Stimulated activated CD8-positive, alpha-beta memory T cell treated with anti-CD3 and anti-CD28 coated beads, Interleukin-4, amount 100 ng/mL, for 4 hours (primary cell): ENCODE data around the gene ELOA.

Source experiments
- DNase-seq, 2 donors: peaks; one replicate each; pipeline ENCODE4 v3.0.0-alpha.2; 2020; ENCODE audit warnings: low read depth in 2 of 2, low spot score in 1 of 2

The ELOA gene

DNA sequence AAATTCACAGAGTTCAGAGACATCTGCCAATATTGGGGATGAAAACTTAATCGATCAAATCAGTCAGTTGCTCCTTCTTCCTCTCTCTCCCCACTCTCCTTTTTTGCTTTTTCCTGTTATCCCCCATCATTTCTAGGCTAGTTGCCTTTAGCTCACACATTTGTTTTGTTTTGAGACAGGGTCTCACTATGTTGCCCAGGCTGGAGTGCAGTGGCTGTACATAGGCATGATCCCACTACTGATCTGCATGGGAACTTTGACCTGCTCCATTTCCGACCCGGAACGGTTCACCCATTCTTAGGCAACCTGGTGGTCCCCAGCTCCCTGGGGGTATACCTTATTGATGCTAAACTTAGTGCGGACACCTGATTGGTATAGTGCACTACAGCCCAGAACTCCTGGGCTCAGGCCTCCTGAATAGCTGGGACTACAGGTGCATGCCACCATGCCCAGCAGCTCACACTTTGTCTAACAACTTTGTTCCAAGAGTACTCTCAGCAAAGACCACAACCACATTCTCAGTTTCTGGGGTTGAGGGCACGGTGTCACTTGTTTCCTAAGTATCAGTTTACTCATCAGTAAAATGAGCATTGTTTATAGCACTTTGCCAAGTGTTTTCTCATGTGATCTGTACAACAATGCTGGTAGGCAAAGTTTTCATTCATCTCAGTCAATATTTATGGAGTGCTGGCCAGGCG lies 6.7 kb upstream of the ELOA start:
- DNase-seq: no peak

DNA sequence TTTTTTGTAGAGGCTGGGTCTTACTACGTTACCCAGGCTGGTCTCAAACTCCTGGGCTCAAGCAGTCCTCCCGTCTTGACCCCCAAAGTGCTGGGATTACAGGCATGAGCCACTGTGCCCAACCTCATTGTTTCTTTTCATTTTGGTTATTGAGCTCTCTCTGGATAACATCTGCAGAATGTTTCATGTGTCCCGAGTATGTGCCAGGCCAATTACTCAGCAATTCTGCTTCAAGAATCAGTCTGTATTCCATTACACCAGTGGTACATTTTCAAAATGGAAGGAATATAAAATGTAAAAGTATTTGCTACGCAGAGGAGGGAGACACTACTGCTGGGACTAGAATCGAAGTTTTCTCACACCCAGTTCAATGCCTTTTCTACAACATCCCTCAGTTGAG lies 1.7 kb upstream of the ELOA start:
- DNase-seq: no peak

DNA sequence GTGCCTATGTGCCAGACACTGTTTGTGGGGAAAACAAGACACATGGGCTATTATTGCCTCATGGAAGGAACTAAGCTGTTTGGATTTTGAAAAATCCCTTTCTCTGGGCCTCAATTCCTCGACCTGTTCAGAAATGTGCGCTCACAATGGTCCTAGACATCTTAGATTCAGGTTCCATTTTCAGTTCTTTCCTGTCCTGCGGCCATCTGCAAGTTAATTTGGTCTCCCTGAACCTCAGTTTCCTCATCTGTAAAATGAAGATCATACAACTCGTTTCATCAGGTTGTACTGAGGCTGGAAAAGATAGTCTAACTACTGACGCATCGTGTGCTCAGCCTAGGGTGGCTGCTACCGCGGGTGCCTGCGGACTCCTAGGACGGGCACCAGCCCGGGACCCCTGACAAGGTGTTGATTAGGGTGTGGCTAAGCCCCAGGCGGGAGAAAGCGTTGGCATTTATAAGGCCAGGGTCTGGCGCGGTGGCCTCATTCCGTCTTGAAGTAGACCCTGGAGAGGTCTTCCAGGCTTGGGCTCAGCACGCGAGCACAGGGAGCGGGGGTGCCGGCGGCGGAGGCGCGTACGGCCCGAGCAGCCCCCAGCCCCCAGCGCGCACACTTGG lies 493 bp upstream of the ELOA start:
- DNase-seq: no peak

DNA sequence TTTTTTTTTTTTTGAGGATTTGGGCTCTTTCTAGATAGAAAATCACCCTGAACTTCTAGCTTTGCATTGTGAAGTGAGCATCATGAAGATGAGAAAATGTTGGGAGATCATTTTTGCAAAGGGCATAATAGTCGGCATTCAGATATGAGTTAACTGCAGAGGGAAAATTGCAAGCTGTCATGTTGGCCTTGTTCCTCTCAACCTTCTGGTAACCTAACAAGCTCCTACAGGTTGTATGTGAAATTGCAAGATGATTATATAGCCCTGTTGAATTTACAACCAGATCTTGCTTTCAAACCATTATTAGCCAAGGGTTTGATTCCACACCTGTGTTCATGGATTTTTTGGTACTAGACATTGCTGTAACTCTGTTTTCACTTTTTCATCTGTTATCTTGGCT lies 2.2 kb downstream of the ELOA start:
- no peak for DNase-seq

DNA sequence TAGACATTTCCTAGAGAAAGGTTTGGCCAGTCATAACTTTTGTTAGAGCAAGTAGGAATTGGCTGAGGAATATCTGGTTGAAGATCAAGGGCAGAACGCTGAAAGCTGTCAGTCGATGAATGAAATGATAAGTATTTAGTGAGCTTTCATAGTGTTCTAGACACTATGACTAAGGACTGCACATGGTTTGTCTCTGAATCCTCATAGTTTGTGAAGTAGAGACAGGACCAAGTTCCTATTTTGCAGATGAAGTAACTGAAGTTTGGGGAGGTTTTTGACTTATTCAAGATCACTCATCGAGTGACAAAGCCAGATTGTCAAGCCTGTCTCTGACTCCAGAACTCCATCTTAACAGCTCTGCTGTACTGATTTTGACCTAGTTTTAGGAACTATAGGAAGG lies 4.7 kb downstream of the ELOA start:
- no peak for DNase-seq

DNA sequence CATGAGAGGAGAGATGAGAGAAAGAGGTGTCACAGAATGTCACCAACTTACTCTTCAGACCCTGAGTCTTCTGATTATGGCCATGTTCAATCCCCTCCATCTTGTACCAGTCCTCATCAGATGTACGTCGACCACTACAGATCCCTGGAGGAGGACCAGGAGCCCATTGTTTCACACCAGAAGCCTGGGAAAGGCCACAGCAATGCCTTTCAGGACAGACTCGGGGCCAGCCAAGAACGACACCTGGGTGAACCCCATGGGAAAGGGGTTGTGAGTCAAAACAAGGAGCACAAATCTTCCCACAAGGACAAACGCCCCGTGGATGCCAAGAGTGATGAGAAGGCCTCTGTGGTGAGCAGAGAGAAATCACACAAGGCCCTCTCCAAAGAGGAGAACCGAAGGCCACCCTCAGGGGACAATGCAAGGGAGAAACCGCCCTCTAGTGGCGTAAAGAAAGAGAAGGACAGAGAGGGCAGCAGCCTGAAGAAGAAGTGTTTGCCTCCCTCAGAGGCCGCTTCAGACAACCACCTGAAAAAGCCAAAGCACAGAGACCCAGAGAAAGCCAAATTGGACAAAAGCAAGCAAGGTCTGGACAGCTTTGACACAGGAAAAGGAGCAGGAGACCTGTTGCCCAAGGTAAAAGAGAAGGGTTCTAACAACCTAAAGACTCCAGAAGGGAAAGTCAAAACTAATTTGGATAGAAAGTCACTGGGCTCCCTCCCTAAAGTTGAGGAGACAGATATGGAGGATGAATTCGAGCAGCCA lies 8.0 kb downstream of the ELOA start:
- no peak for DNase-seq

DNA sequence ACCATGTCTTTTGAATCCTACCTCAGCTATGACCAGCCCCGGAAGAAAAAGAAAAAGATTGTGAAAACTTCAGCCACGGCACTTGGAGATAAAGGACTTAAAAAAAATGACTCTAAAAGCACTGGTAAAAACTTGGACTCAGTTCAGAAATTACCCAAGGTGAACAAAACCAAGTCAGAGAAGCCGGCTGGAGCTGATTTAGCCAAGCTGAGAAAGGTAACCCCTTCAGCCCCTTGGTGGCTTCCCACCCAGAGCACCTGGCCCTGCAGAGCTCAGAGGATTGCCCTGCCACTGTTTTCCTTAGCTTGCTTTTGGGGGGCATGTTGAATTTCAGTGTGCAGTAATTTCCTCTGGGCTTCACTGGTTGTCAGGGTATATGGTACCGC lies 8.5 kb downstream of the ELOA start:
- DNase-seq: no peak

DNA sequence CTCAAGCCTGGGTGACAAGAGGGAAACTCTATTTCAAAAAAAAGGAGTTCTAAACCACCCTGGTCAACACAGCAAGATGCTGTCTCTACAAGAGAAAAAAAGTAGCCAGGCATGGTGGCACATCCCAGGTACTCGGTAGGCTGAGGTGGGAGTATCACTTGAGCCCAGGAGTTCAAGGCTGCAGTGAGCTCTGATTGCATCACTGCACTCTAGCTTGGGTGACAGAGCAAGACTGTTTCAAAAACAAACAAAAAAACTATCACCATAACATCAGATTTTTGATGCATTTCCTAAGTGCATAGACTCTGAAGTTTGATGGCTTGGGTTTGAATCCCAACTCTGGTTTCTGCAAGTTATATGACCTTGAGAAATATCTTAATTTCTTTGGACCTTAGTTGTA lies 9.6 kb downstream of the ELOA start:
- DNase-seq: no peak

DNA sequence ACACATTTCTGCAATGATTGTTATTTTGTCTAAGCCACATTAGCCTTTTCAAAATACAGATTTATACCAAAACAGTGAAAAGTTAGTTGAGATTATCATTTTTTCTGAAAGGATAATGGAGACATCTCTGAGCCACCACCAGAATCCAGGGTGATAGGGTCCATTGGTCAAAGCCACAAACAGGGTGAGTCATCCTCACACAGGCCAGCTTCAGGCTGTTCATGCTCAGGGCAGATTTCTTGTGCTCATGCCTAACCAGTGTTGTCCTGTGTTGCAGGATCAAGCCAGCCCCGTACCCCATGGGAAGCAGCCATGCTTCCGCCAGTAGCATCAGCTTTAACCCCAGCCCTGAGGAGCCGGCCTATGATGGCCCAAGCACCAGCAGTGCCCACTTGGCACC lies 13.4 kb downstream of the ELOA start:
- DNase-seq: no peak

DNA sequence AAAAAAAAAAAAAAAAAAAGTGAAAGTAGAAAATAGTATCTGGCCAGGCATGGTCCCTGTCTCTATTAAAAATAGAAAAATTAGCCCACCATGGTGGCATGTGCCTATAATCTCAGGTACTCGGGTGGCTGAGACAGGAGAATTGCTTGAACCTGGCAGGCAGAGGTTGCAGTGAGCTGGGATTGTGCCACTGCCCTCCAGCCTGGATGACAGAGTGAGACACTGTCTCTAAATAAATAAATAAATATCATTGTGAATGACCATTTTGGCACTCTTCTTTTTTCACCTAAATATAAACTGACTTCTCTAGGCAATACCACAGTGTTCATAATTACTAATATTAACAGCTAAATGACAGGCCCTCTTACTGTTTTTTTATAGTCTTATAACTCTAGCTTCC lies 14.5 kb downstream of the ELOA start:
- no peak for DNase-seq

DNA sequence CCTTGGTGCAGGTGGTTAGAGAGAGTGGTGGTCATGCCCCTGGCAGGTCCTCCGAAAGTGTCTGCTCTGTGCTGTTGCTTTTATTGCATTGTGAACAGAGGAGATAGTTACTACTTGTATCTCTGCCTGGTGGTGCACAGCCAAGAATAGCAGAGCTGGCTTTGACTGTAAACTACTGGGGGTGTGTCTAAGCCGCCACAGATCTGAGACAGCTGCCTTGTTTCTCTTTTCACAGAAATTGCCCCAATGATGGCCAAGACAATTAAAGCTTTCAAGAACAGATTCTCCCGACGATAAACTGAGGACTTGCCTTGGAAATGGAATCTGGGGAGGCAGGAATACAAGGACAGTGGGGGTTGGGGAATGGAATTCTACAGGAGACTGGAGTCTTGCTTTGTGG lies 16.0 kb downstream of the ELOA start:
- DNase-seq: no peak

DNA sequence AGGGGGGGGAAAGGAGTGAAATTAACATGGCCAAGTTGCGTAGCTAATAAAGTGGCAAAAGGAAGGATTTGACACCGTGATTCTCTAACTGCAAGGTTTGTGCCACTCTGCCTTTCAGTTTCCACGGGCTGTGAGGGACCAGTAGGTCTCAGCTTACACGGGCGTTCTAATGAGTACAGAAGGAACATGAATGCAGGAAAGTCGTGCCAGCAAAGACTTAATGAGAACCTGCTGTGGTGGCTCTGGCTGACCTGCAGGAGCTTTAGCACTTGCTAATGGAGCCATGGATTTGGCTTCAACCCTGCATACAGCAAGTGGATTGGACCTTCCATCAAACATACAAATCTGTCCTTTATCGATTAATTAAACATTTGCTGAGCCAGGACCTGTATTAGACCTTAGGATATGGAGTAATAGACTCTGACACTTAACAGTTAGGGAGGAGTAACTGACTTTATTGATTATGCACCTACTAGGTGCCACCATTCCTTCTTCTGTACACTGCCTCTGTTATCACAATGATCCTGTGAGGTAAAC lies 19.8 kb downstream of the ELOA start:
- no peak for DNase-seq

DNA sequence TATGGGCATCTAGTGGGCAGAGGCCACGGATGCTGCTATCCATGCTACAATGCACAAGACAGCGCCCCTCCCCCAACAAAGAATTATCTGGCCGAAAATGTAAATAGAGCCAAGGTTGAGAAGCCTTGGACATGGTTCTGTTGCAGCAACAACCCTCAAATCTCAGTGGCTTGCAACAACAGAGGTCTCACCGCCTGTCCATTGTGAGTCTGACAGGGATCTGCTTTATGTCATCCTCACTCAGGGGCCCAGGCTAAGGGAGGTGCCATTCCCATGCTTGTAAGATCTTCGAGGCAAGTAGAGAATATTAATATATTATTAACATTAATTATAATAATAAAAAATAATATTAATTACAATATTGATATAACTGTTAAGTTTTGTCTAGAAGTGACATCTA lies 25.5 kb downstream of the ELOA start:
- DNase-seq: no peak

DNA sequence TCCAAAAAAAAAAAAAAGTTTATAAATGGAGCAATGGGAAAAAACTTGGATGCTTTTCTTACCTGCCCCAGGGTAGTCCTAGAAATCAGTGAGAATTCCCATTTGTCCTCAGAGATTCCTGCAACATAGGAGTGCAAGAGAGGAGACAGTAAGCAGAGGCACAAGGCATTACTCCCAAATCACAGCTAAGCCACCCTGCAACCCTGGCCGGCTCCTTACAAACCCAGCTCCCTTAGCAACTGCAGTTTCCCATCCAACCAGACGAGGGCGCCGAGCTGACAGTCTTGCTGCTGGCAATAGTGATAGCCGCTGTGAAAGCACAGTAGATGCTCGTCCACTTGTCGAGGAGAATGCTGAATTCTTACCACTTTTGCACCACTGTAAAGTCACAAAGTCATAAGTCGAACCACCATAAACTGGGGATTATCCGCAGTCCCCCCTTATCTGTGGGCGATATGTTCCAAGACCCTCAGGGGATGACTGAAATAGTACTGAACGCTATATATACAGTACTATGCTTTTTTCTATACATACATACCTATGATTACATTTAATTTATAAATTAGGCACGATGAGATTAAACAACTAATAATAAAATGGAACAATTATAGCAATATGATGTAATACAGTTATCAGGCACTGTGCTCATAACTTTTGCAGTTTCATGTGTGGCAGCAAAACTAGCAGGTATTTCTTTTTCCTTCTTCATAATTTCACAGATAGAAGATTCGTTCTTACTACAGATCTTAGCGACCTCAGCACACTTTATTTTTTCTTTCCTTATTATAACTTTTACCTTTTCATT lies 29.0 kb downstream of the ELOA start:
- DNase-seq: peak; percentile 66 to 80

DNA sequence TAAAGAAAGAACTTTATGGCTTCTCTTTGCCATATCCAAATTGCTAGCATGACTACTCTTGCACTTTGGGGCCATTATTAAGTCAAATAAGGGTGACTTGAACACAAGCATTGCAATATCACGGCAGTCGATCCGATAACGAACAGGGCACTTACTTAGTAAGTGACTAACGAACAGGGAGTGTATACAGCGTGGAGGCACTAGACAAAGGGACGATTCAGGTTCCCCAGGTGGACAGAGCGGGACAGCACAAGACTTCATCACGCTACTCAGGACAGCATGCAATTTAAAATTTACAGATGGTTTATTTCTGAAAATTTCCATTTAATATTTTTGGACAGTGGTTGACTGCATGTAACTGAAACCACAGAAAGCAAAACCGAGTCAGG lies 29.6 kb downstream of the ELOA start:
- DNase-seq: no peak

DNA sequence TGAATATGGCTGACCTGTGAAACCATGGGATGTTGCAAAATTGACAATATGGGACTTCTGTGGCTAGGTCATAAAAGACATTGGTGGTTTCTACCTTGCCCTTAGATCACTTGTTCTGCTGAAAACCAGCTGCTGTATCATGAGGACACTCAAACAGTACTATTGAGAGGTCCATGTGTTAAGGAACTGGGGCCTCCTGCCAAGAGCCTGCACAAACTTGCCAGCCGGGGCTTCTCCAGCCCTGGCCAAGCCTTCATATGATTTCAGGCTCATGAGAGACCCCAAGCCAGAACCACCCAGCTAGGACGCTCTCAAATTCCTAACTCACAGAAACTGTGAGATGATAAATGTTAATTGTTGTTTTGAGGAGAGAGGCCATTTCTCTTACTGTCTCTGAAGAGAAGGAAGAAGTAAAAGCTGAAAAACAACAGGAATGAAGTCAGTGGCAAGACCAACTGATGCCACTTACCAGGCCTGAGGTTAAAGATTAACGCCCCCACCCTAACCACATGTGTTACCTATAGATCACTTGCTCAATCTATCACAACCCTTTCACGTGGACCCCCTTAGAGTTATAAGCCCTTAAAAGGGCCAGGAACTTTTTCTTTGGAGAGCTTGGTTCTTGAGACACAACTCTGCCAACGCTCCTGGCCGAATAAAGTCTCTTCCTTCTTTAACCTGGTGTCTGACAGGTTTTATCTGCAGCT lies 31.1 kb downstream of the ELOA start:
- DNase-seq: no peak

DNA sequence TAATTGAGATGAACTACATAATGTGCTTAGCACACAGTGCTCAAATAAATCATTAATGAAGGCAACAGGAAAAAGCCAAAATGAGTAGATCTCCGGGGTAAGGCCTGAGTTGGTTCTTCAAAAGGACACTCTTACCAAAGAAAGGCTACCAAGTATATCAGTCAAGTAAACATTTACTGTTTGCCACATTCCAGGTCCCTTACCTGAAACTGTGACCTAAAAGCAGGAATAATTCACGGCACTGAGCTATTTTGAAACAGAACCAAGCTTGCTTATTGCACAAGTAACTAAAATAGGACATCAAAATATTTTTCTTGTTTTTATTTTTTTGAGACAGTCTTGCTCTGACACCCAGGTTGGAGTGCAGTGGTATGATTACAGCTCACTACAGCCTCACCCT lies 32.9 kb downstream of the ELOA start:
- DNase-seq: no peak

DNA sequence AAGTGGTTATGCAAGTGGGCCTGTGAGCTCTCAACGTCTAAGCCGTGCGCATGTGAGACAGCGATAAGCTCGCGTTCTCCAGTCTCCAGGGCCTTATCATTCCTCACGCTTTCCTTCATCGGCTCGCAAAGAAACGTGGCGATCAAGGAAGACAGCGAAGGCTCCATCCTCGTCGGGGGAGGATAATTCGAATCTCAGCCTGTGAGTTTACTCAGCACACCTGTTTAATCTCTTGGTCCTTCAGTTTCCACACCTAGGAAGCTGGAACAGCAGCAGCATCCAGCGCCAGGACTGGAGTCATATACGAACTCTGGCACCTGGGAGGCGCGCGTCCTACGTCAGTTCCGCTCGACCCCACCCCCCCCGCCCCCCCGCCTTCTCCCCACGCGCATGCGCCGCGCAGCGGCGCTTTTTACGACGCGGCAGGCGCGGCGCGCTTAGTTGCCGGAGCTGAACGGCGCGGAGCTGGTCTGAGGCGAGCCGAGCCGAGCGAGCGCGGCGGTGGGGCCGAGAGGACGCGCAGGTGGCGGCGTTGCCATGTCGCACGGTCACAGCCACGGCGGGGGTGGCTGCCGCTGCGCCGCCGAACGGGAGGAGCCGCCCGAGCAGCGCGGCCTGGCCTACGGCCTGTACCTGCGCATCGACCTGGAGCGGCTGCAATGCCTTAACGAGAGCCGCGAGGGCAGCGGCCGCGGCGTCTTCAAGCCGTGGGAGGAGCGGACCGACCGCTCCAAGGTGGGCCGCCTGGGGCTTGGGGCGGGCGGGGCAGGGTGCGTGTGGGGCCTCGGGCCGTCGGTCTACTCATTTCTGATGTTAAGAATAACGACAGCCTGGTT lies 34.9 kb downstream of the ELOA start, which contains the start of gene PITHD1:
Gene PITHD1, plus strand, starts transcription at position 440 of the 836 bp plus-strand sequence. Its CDS starts 98 bp downstream, at position 538.
- DNase-seq: peak; percentile 44 to 50

DNA sequence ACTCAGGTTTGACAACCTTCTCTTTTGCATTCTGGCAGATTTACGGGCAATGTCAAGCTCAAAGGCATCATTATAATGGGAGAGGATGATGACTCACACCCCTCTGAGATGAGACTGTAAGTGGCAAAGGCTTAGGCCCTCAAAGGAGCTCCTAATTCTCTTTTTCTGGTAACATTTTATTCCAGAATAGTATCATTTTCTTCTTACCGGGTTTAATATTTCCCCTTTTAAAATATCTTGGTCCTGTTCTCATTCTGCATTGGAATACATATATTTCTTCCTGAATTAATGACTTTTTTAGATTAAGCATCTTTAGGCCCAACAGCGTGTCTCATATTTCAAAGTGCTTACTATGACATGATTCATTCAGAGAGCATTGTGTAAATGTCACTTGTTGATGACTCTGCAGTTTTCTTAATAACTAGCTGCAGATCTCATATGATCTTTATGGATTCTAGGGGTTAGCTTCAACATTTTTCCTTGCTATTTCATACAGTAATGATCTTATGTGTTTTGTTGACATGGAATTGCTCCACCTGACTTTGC lies 36.6 kb downstream of the ELOA start:
- no peak for DNase-seq
